ENCODE results near the gene CTSO.

DNA sequence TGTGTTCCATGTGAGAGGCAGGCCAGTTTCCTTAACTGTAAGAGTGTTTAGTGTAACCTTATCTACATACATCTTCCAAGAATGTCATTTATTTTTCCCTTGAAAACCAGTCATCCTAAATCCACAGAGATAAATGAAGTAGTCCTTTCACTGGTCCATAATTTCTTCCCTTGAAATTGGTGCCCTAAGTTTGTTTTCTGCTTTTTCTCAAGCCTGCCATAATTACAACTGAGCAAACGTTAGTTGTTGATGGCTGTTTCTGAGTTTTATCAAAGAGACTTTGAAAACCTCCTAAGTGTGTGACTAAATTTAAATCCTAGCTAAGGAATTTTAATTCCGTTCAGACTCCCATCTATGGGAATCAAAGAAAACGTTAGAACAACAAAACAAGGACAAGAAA lies 53.8 kb downstream of the CTSO start:
- TF ChIP-seq EZH2phosphoT487 (IDR thresholded peaks at IDR 0.05; ENCODE audit: borderline replicate concordance) (no peak), FOSL1 (IDR thresholded peaks at IDR 0.05; ENCODE audit: low read depth) (no peak), POLR2A (IDR thresholded peaks at IDR 0.05; ENCODE audit: borderline replicate concordance, extremely low read depth, insufficient read depth, insufficient read length) (no peak)
- TF ChIP-seq, protein P1, sequence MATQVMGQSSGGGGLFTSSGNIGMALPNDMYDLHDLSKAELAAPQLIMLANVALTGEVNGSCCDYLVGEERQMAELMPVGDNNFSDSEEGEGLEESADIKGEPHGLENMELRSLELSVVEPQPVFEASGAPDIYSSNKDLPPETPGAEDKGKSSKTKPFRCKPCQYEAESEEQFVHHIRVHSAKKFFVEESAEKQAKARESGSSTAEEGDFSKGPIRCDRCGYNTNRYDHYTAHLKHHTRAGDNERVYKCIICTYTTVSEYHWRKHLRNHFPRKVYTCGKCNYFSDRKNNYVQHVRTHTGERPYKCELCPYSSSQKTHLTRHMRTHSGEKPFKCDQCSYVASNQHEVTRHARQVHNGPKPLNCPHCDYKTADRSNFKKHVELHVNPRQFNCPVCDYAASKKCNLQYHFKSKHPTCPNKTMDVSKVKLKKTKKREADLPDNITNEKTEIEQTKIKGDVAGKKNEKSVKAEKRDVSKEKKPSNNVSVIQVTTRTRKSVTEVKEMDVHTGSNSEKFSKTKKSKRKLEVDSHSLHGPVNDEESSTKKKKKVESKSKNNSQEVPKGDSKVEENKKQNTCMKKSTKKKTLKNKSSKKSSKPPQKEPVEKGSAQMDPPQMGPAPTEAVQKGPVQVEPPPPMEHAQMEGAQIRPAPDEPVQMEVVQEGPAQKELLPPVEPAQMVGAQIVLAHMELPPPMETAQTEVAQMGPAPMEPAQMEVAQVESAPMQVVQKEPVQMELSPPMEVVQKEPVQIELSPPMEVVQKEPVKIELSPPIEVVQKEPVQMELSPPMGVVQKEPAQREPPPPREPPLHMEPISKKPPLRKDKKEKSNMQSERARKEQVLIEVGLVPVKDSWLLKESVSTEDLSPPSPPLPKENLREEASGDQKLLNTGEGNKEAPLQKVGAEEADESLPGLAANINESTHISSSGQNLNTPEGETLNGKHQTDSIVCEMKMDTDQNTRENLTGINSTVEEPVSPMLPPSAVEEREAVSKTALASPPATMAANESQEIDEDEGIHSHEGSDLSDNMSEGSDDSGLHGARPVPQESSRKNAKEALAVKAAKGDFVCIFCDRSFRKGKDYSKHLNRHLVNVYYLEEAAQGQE (IDR thresholded peaks at IDR 0.05; ENCODE audit: low read depth) = no peak
- TF ChIP-seq, protein P2, sequence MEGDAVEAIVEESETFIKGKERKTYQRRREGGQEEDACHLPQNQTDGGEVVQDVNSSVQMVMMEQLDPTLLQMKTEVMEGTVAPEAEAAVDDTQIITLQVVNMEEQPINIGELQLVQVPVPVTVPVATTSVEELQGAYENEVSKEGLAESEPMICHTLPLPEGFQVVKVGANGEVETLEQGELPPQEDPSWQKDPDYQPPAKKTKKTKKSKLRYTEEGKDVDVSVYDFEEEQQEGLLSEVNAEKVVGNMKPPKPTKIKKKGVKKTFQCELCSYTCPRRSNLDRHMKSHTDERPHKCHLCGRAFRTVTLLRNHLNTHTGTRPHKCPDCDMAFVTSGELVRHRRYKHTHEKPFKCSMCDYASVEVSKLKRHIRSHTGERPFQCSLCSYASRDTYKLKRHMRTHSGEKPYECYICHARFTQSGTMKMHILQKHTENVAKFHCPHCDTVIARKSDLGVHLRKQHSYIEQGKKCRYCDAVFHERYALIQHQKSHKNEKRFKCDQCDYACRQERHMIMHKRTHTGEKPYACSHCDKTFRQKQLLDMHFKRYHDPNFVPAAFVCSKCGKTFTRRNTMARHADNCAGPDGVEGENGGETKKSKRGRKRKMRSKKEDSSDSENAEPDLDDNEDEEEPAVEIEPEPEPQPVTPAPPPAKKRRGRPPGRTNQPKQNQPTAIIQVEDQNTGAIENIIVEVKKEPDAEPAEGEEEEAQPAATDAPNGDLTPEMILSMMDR (IDR thresholded peaks at IDR 0.05 in 2 of 3, conservative IDR thresholded peaks at IDR 0.05 in 1 of 3; ENCODE audit: borderline replicate concordance in 1 of 3, insufficient read depth in 1 of 3, low read depth in 2 of 3, low read length in 2 of 3) = no peak

Data from HCT116 (cell line).